ENCODE measurements around the gene ZPR1.
"Not testable (repeated sequence)": the region's sequence is repeated elsewhere in the genome, so short reads cannot be mapped to it uniquely, and the experiment has no call there.

The ZPR1 gene

GRCh38 chr11:116787786-116788486, at the start of gene ZPR1:
ZPR1 (minus strand) TSS chr11:116788023; CDS start chr11:116787990, 33 bp downstream.
- in situ Hi-C loops (cut with HindIII; ENCODE audit: low sequenced_read_pairs), result no loop called here

- in situ Hi-C loops (cut with HindIII; ENCODE audit: low sequenced_read_pairs), result no loop called here
These were observed 48.8 kb upstream of the ZPR1 start for GRCh38 chr11:116836632-116836991.

GRCh38 chr11:116835791-116836631, 48.2 kb upstream of the ZPR1 start:
- in situ Hi-C loops (cut with HindIII; ENCODE audit: low sequenced_read_pairs), result no loop called here

- in situ Hi-C loops (cut with HindIII; ENCODE audit: low sequenced_read_pairs), result no loop called here
These were observed 47.4 kb upstream of the ZPR1 start for GRCh38 chr11:116835042-116835772.

GRCh38 chr11:116834535-116835041, 46.8 kb upstream of the ZPR1 start:
- in situ Hi-C loops (cut with HindIII; ENCODE audit: low sequenced_read_pairs), result not testable (repeated sequence)

GRCh38 chr11:116833816-116834534, 46.2 kb upstream of the ZPR1 start:
- in situ Hi-C loops (cut with HindIII; ENCODE audit: low sequenced_read_pairs), result no loop called here

- in situ Hi-C loops (cut with HindIII; ENCODE audit: low sequenced_read_pairs), result no loop called here
These were observed 45.6 kb upstream of the ZPR1 start for GRCh38 chr11:116833491-116833815.

GRCh38 chr11:116832350-116833290, 44.8 kb upstream of the ZPR1 start:
- in situ Hi-C loops (cut with HindIII; ENCODE audit: low sequenced_read_pairs), result no loop called here

GRCh38 chr11:116831790-116832349, 44.0 kb upstream of the ZPR1 start:
- in situ Hi-C loops (cut with HindIII; ENCODE audit: low sequenced_read_pairs), result no loop called here

GRCh38 chr11:116830184-116830912, 42.5 kb upstream of the ZPR1 start:
- in situ Hi-C loops (cut with HindIII; ENCODE audit: low sequenced_read_pairs), result no loop called here

- in situ Hi-C loops (cut with HindIII; ENCODE audit: low sequenced_read_pairs), result no loop called here
These were observed 41.8 kb upstream of the ZPR1 start, which contains the start of gene APOC3 for GRCh38 chr11:116829525-116830183. APOC3 (plus strand) TSS chr11:116829907; CDS start chr11:116830583, 676 bp downstream.

GRCh38 chr11:116828632-116829524, 41.1 kb upstream of the ZPR1 start:
- in situ Hi-C loops (cut with HindIII; ENCODE audit: low sequenced_read_pairs), result no loop called here

GRCh38 chr11:116827461-116827860, 39.6 kb upstream of the ZPR1 start:
- in situ Hi-C loops (cut with HindIII; ENCODE audit: low sequenced_read_pairs), result no loop called here

GRCh38 chr11:116826751-116827431, 39.1 kb upstream of the ZPR1 start:
- in situ Hi-C loops (cut with HindIII; ENCODE audit: low sequenced_read_pairs), result no loop called here

GRCh38 chr11:116825854-116826750, 38.3 kb upstream of the ZPR1 start:
- in situ Hi-C loops (cut with HindIII; ENCODE audit: low sequenced_read_pairs), result no loop called here

- in situ Hi-C loops (cut with HindIII; ENCODE audit: low sequenced_read_pairs), result no loop called here
These were observed 37.6 kb upstream of the ZPR1 start for GRCh38 chr11:116825434-116825833.

Measured in endothelial cell of hepatic sinusoid (primary cell).